BLaER1 treated with 17β-estradiol and CSF1 and Interleukin-3, amounts not matched to agents 10 nM and 100 nM (cell line): ENCODE data around the gene ZNF768.
"Not testable (repeated sequence)": the region's sequence is repeated elsewhere in the genome, so short reads cannot be mapped to it uniquely, and the experiment has no call there.

Experiments
- H3K27ac ChIP-seq, 11 experiments: shearing (Covaris generic); formaldehyde crosslinking; 2 replicates each; pipeline ENCODE4 v1.8.1; 2022
- H3K27me3 ChIP-seq, 11 experiments: shearing (Covaris generic); formaldehyde crosslinking; 2 replicates each; pipeline ENCODE4 v1.8.1; 2022
- H3K36me3 ChIP-seq, 11 experiments: shearing (Covaris generic); formaldehyde crosslinking; 2 replicates each; pipeline ENCODE4 v1.8.1; 2022
- H3K4me1 ChIP-seq, 10 experiments: shearing (Covaris generic); formaldehyde crosslinking; 2 replicates each; pipeline ENCODE4 v1.8.1; 2022
- H3K4me2 ChIP-seq, 11 experiments: shearing (Covaris generic); formaldehyde crosslinking; 2 replicates each; pipeline ENCODE4 v1.8.1; 2022
- H3K4me3 ChIP-seq, 10 experiments: shearing (Covaris generic); formaldehyde crosslinking; 2 replicates each; pipeline ENCODE4 v1.8.1; 2022
- H3K9ac ChIP-seq, 11 experiments: shearing (Covaris generic); formaldehyde crosslinking; 2 replicates each; pipeline ENCODE4 v1.8.1; 2022
- H3K9me3 ChIP-seq, 11 experiments: shearing (Covaris generic); formaldehyde crosslinking; replicated peaks in 1 of 11; 2 replicates each; pipeline ENCODE4 v1.8.1; 2022
- H4K20me1 ChIP-seq, 11 experiments: shearing (Covaris generic); formaldehyde crosslinking; 2 replicates each; pipeline ENCODE4 v1.8.1; 2022
- Cebpa-rat ChIP-seq, 11 experiments: shearing (Covaris generic); IDR thresholded peaks; 2 replicates each; pipeline ENCODE4 v1.8.1; 2022

ZNF768 gene

GRCh38 chr16:30524575-30525568, 1.5 kb downstream of the ZNF768 start:
- Histone ChIP-seq H3K4me3 (peak overlapping the region in 5 of 10 experiments; percentile 79 to 88 (median 86); a peak in 10 of 20 replicates), H3K27ac (peak overlapping the region in 1 of 11 experiments; percentile 99; a peak in 1 of 22 replicates)

DNA sequence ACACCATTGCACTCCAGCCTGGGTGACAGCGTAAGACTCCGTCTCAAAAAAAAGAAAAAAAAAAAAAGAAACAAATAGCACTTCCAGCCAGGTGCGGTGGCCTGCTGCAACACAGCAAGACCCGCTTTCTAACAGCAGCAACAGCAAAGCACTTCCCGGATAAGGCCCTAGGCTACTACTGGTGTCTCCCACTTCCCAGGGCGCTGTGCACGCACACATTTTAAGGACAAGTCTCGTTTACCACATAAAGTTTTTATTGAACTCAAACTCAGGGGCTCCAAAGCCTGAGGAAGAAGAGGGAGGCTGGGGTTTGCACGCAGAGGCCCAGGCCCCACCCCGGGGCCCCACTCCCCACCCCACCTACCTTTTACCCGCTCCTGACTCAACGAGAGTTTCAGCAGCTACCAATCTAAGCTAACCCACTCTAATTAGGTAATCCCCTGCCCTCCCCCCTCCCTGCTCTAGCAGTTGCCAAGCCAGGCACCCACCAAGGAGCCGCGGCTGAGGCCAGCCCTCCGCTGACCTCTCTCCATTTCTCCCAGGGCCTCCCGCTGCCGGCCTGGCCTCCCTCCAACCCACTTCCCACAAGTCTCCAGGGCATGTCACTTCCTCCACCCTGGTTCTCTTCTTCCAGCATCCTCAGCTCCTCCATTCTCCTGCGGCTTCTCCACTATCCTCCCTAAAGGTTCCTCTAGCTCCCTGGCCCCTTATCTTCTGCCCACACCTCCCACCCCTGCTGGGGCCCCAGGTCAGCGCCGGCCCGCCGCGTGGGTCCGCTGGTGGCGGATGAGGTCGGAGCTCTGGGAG, 2.4 kb downstream of the ZNF768 start:
- no peak overlapping the region for H3K27ac ChIP-seq
- peaks cover 34 to 57% (median 47%) of the 10 kb centered on the region in 10 experiments for H3K4me1 ChIP-seq
- H3K9ac ChIP-seq, result peak overlapping the region in 8 of 11 experiments; percentile 19 to 98 (median 29); a peak in 9 of 22 replicates
- H3K9me3 ChIP-seq, result no peaks in the 10 kb centered on the region
- peaks cover 10 to 43% (median 14%) of the 10 kb centered on the region in 11 experiments for H3K36me3 ChIP-seq
- peaks cover 0 to 49% (median 8%) of the 10 kb centered on the region in 11 experiments; a peak in 10 of 22 replicates for H4K20me1 ChIP-seq
- no peak for TF ChIP-seq Cebpa-rat (IDR thresholded peaks at IDR 0.05)
- peak overlapping the region; percentile 36 to 97 (median 88); a peak in 21 of 22 replicates for H3K4me2 ChIP-seq
- H3K4me3 ChIP-seq, result no peak overlapping the region; a peak in 1 of 20 replicates
- no peaks in the 10 kb centered on the region for H3K27me3 ChIP-seq

More at GRCh38 chr16:30524575-30525568, 1.5 kb downstream of the ZNF768 start:
- peaks cover 0 to 43% (median 8%) of the 10 kb centered on the region in 11 experiments; a peak in 10 of 22 replicates for H4K20me1 ChIP-seq
- H3K9ac ChIP-seq, result peak overlapping the region in 10 of 11 experiments; percentile 26 to 99 (median 96); a peak in 15 of 22 replicates
- H3K27me3 ChIP-seq, result no peaks in the 10 kb centered on the region
- no peaks in the 10 kb centered on the region for H3K9me3 ChIP-seq
- peaks cover 10 to 34% (median 14%) of the 10 kb centered on the region in 11 experiments for H3K36me3 ChIP-seq
- peaks cover 43 to 66% (median 54%) of the 10 kb centered on the region in 10 experiments for H3K4me1 ChIP-seq
- peak overlapping the region; percentile 75 to 97 (median 89) for H3K4me2 ChIP-seq
- TF ChIP-seq Cebpa-rat (IDR thresholded peaks at IDR 0.05), result no peak

DNA sequence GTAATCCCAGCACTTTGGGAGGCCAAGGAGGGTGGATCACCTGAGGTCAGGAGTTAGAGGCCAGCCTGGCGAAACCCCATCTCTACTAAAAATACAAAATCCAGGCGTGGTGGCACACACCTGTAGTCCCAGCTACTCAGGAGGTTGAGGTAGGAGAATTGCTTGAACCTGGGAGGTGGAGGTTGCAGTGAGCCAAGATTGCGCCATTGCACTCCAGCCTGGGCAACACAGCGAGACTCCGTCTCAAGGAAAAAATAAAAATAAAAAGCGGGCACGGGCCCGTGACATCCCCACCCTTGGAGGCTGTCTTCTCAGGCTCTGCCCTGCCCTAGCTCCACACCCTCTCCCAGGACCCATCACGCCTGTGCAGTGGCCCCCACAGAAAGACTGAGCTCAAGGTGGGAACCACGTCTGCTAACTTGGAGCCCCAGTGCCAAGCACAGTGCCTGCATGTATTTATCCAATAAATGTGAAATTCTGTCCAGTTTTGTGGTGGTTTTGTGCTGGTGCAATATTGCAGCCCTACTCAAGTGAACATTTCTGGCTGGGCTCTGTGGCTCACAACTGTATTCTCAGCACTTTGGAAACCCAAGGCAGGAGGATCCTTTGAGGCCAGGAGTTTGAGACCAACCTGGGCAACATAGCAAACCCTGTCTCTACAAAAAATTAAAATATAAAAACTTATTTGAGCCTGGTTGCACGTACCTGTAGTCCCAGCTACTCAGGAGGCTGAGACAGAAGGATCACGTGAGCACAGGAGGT, 3.5 kb downstream of the ZNF768 start:
- H3K4me2 ChIP-seq, result peak overlapping the region in 4 of 11 experiments; percentile 3 to 46 (median 20); a peak in 2 of 22 replicates
- not testable (repeated sequence) for H3K27ac ChIP-seq, H3K4me3 ChIP-seq, H3K9me3 ChIP-seq, H3K9ac ChIP-seq, H3K27me3 ChIP-seq
- H3K4me1 ChIP-seq, result peaks cover 23 to 46% (median 36%) of the 10 kb centered on the region in 10 experiments
- H4K20me1 ChIP-seq, result peaks cover 0 to 49% (median 8%) of the 10 kb centered on the region in 11 experiments; a peak in 10 of 22 replicates
- H3K36me3 ChIP-seq, result peaks cover 10 to 54% (median 14%) of the 10 kb centered on the region in 11 experiments

- peak overlapping the region in 5 of 11 experiments; percentile 3 to 46 (median 15); a peak in 6 of 22 replicates for H3K4me2 ChIP-seq
- TF ChIP-seq Cebpa-rat (IDR thresholded peaks at IDR 0.05), result no peak
- no peak overlapping the region for H3K27ac ChIP-seq
- H3K9me3 ChIP-seq, result no peaks in the 10 kb centered on the region
- H3K4me1 ChIP-seq, result peaks cover 18 to 41% (median 34%) of the 10 kb centered on the region in 10 experiments
- peaks cover 0 to 49% (median 8%) of the 10 kb centered on the region in 11 experiments; a peak in 10 of 22 replicates for H4K20me1 ChIP-seq
- no peak overlapping the region for H3K9ac ChIP-seq
- H3K27me3 ChIP-seq, result no peaks in the 10 kb centered on the region
- peaks cover 10 to 62% (median 14%) of the 10 kb centered on the region in 11 experiments for H3K36me3 ChIP-seq
- H3K4me3 ChIP-seq, result no peak overlapping the region
These were observed 4.3 kb downstream of the ZNF768 start for GRCh38 chr16:30521873-30522641.

DNA sequence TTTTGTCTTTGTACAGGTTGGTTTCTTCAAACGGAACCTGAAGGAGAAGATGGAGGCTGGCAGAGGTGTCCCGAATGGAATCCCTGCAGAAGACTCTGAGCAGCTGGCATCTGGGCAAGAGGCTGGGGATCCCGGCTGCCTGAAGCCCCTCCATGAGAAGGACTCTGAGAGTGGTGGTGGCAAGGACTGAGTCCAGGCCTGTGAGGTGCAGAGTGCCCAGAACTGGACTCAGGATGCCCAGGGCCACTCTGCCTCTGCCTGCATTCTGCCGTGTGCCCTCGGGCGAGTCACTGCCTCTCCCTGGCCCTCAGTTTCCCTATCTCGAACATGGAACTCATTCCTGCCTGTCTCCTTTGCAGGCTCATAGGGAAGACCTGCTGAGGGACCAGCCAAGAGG, 4.9 kb downstream of the ZNF768 start:
- Histone ChIP-seq H3K4me3 (no peak overlapping the region), H4K20me1 (peaks cover 0 to 49% (median 8%) of the 10 kb centered on the region in 11 experiments; a peak in 10 of 22 replicates), H3K4me2 (peak overlapping the region in 2 of 11 experiments; percentile 15 to 46; a peak in 1 of 22 replicates), H3K9ac (no peak overlapping the region), H3K36me3 (peaks cover 10 to 68% (median 14%) of the 10 kb centered on the region in 11 experiments), H3K9me3 (no peaks in the 10 kb centered on the region), H3K4me1 (peaks cover 18 to 42% (median 40%) of the 10 kb centered on the region in 10 experiments), H3K27me3 (no peaks in the 10 kb centered on the region), H3K27ac (no peak overlapping the region)
- no peak for TF ChIP-seq Cebpa-rat (IDR thresholded peaks at IDR 0.05)

GRCh38 chr16:30519120-30520049, 7.0 kb downstream of the ZNF768 start:
- Histone ChIP-seq H3K27me3 (no peaks in the 10 kb centered on the region), H3K4me2 (no peak overlapping the region), H4K20me1 (peaks cover 0 to 46% (median 0%) of the 10 kb centered on the region in 11 experiments; a peak in 8 of 22 replicates), H3K9me3 (no peaks in the 10 kb centered on the region), H3K27ac (no peak overlapping the region), H3K36me3 (peaks cover 1 to 82% (median 4%) of the 10 kb centered on the region in 11 experiments; a peak in 21 of 22 replicates), H3K9ac (no peak overlapping the region), H3K4me3 (no peak overlapping the region), H3K4me1 (peaks cover 4 to 30% (median 26%) of the 10 kb centered on the region in 10 experiments)
- TF ChIP-seq Cebpa-rat (IDR thresholded peaks at IDR 0.05), result no peak

DNA sequence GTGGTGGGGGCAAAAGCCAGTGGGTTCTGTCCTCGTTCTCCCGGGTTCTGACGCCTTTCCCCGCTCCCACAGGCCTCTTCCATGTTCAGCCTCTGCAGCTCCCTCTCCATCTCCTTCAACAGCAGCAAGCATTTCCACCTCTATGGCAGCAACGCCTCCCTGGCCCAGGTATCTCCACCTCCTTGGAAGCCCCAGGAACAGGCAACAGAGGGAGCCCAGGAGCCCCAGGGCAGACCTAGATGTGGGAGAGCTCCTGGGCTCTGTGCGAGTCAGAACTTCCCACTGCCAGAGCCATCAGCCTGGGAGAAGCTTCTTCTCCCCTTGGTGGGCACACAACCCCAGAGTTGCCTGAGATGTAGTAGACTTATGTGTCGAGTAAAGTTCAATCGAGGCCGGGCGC, 7.8 kb downstream of the ZNF768 start:
- TF ChIP-seq Cebpa-rat (IDR thresholded peaks at IDR 0.05), result no peak
- Histone ChIP-seq H3K27me3 (no peaks in the 10 kb centered on the region), H3K9ac (no peak overlapping the region), H3K36me3 (peaks cover 0 to 85% (median 0%) of the 10 kb centered on the region in 11 experiments; a peak in 10 of 22 replicates), H3K27ac (no peak overlapping the region), H3K4me1 (peaks cover 0 to 25% (median 20%) of the 10 kb centered on the region in 10 experiments; a peak in 16 of 20 replicates), H3K4me2 (no peak overlapping the region), H3K4me3 (no peak overlapping the region), H4K20me1 (peaks cover 0 to 42% (median 0%) of the 10 kb centered on the region in 11 experiments; a peak in 6 of 22 replicates), H3K9me3 (no peaks in the 10 kb centered on the region)
